Adrenal gland (tissue), 12 donors: Measurements from ENCODE around the gene ACOX3. TPM values are rescaled to one million over a fixed set of nuclear protein-coding genes. Genes with fewer than 3 reads are reported as not detected.

ENCODE experiments used
- DNase-seq, 7 donors: peaks; one replicate each; pipeline ENCODE4 v3.0.0-alpha.2; 2019 to 2020
- H3K27ac ChIP-seq, 5 donors: fragments of 200-600 bp; sonication (generic) in 4 of 5; 1 replicate in 3 of 5; 2 replicates in 2 of 5; pipeline versions ENCODE4 v1.5.1 to v1.8.0; 2016 to 2020; ENCODE audit warnings: mild to moderate bottlenecking in 1 of 5
- H3K27me3 ChIP-seq: fragments of 200-600 bp; 2 replicates; pipeline ENCODE4 v1.8.0; 2021
- H3K36me3 ChIP-seq, 2 donors: fragments of 200-600 bp; replicated peaks in 1 of 2; 1 replicate in 1 of 2; 2 replicates in 1 of 2; pipeline versions ENCODE4 v1.5.1 to v1.8.0; 2018 to 2022
- H3K4me1 ChIP-seq, 2 donors: fragments of 200-600 bp; replicated peaks in 1 of 2; 1 replicate in 1 of 2; 2 replicates in 1 of 2; pipeline versions ENCODE4 v1.5.1 to v1.8.0; 2018 to 2021
- H3K4me3 ChIP-seq, 4 donors: fragments of 200-600 bp; sonication (generic) in 3 of 4; one replicate each; pipeline ENCODE4 v1.5.1; 2016 to 2018
- H3K9me3 ChIP-seq, 3 donors: fragments of 200-600 bp; sonication (generic) in 1 of 3; replicated peaks in 1 of 3; 1 replicate in 2 of 3; 2 replicates in 1 of 3; pipeline versions ENCODE4 v1.5.1 to v1.8.0; 2016 to 2021
- POLR2A ChIP-seq, 2 donors: fragments of 450-650 bp; IDR thresholded peaks; one replicate each; pipeline ENCODE4 v1.6.1; 2017; ENCODE audit warnings: antibody characterized with exemption in 2 of 2, mild to moderate bottlenecking in 2 of 2, moderate library complexity in 1 of 2
- WGBS, 4 donors: extraction: QIAGEN DNeasy Blood & Tissue Kit in 2 of 4; methylation state at CpG; one replicate each; pipeline versions ENCODE4 v1.1.5 to v1.1.7; 2013 to 2017; 5-methylcytosine and 5-hydroxymethylcytosine counted together
- intact Hi-C, 2 donors: fragments of 100-400 bp; cut with DNase I; formaldehyde crosslinking; loops; one replicate each; pipeline versions ENCODE4 v1.14.1 to v1.15.0; 2022 to 2023
- polyA plus RNA-seq, 3 donors: library from polyadenylated mRNA; stranded (reverse); fragments of 200-250 nt in 2 of 3; fragments of 350-450 nt in 1 of 3; fragmentation: Illumina TruSeq in 1 of 3; extraction: RNeasy Lipid Tissue Mini Kit (QIAGEN cat#74804) in 1 of 3; gene quantifications; one replicate each; pipeline ENCODE4 v1.2.3, GENCODE V29; 2013 to 2014
- total RNA-seq, 9 donors: library from RNA; depleted of rRNA in 4 of 9; stranded (reverse); fragments of >200 nt in 4 of 9; fragments of 120-200 nt in 1 of 9; fragmentation: NEBNext Ultra II Directional in 1 of 9; extraction: Animal tissue kit (Norgen Biotek cat#: 25700) in 1 of 9; gene quantifications; one replicate each; pipeline versions ENCODE4 v1.1.0 to v1.2.4, GENCODE V29; 2013 to 2023
- TF ChIP-seq, protein P1 (sequence below), 6 experiments: fragments of 450-650 bp in 4 of 6; fragments of 200-600 bp in 2 of 6; sonication (generic) in 1 of 6; IDR thresholded peaks; 1 replicate in 5 of 6; 2 replicates in 1 of 6; pipeline versions ENCODE4 v1.5.1 to v1.8.0; 2016 to 2021; ENCODE audit warnings: antibody characterized with exemption in 6 of 6, mild to moderate bottlenecking in 2 of 6, moderate library complexity in 1 of 6
- donor health status: healthy with polysubstance abuse.
- donor health status: Bipolar disorder and iron deficiency.
- donor health status: DM: yes; HTN: yes; CAD: no.
- donor health status: DM: no; HTN: no; CAD: no.
- donor health status: DM: no; HTN: no; CAD: no.
- donor health status: DM: yes; HTN: yes; CAD: no.

The ACOX3 gene
- total and polyA plus RNA-seq, 12 donors = 10.4 to 44.2 (median 26.3) TPM

DNA sequence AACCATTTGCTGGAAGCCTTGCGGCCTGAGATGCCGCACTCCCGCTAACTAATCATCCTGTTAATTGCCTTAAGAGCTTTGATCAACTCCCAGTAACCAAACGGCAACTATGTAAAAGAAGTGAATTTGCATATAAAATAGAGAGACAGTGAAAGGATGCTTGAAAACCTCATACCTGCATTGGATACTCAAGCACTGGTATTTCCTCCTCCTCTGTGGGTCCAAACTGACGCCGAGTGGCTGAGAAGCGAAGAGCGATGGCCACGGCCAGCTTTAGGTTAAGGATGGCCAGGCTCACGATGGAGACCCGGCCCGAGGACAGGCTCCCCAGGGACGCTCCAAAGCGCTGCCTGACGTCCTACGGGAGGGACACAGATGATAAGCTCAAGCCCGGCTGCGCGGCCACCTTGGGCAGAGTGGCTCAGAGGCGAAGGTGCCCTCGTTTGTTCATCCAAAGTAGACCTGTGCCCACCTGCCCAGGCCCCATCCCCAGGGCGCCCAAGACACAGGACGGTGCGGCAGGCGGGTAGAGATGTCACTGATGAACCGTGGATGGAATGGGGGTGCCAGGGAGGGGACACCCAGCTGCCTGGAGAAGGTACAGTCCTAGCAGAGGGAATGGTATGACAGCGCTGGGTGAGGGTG lies 43.6 kb downstream of the ACOX3 start:
- peaks cover 16 to 28% of the 10 kb centered on the region in 2 donors for H3K4me1 ChIP-seq
- H3K27ac ChIP-seq = no peak overlapping the region
- DNase-seq = no peak
- H3K27me3 ChIP-seq = no peaks in the 10 kb centered on the region
- intact Hi-C loops = no loop called here
- WGBS, 4 donors = 93 to 97% (median 96%) methylated on average over 16 to 27 of the region's 27 CpGs
- peaks cover 0 to 11% of the 10 kb centered on the region in 2 donors for H3K36me3 ChIP-seq
- TF ChIP-seq, protein P1, sequence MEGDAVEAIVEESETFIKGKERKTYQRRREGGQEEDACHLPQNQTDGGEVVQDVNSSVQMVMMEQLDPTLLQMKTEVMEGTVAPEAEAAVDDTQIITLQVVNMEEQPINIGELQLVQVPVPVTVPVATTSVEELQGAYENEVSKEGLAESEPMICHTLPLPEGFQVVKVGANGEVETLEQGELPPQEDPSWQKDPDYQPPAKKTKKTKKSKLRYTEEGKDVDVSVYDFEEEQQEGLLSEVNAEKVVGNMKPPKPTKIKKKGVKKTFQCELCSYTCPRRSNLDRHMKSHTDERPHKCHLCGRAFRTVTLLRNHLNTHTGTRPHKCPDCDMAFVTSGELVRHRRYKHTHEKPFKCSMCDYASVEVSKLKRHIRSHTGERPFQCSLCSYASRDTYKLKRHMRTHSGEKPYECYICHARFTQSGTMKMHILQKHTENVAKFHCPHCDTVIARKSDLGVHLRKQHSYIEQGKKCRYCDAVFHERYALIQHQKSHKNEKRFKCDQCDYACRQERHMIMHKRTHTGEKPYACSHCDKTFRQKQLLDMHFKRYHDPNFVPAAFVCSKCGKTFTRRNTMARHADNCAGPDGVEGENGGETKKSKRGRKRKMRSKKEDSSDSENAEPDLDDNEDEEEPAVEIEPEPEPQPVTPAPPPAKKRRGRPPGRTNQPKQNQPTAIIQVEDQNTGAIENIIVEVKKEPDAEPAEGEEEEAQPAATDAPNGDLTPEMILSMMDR (IDR thresholded peaks at IDR 0.05) = no peak
- TF ChIP-seq POLR2A (IDR thresholded peaks at IDR 0.05) = no peak
- no peaks in the 10 kb centered on the region for H3K9me3 ChIP-seq
- no peak overlapping the region for H3K4me3 ChIP-seq

GRCh38 chr4:8395504-8396296 lies 44.8 kb downstream of the ACOX3 start:
- Histone ChIP-seq H3K4me3 (no peak overlapping the region), H3K9me3 (no peaks in the 10 kb centered on the region), H3K4me1 (peaks cover 16 to 33% of the 10 kb centered on the region in 2 donors), H3K36me3 (peaks cover 0 to 11% of the 10 kb centered on the region in 2 donors), H3K27me3 (no peaks in the 10 kb centered on the region), H3K27ac (no peak overlapping the region)
- DNase-seq = no peak
- no peak for TF ChIP-seq POLR2A (IDR thresholded peaks at IDR 0.05)
- TF ChIP-seq, protein P1 (IDR thresholded peaks at IDR 0.05) = no peak
- intact Hi-C loops = no loop called here
- 92 to 97% (median 97%) methylated on average over 10 to 12 of the region's 12 CpGs for WGBS, 4 donors

- peak in 2 of 7 donors; percentile 11 to 30 for DNase-seq
- Histone ChIP-seq H3K36me3 (peaks cover 0 to 11% of the 10 kb centered on the region in 2 donors), H3K27me3 (no peaks in the 10 kb centered on the region), H3K4me3 (no peak overlapping the region), H3K4me1 (peaks cover 16 to 33% of the 10 kb centered on the region in 2 donors), H3K9me3 (no peaks in the 10 kb centered on the region), H3K27ac (peak overlapping the region in 3 of 5 donors; percentile 74 to 86 (median 77))
- WGBS, 4 donors = 58 to 85% (median 79%) methylated on average over 7 to 12 of the region's 12 CpGs
- no peak for TF ChIP-seq POLR2A (IDR thresholded peaks at IDR 0.05)
- TF ChIP-seq, protein P1 (IDR thresholded peaks at IDR 0.05) = no peak
- intact Hi-C loops = no loop called here
Measured at GRCh38 chr4:8394806-8395205, 45.7 kb downstream of the ACOX3 start.

- H3K27ac ChIP-seq = peak overlapping the region; percentile 31 to 86 (median 74)
- peak overlapping the region in 1 of 4 donors; percentile 4 for H3K4me3 ChIP-seq
- H3K27me3 ChIP-seq = no peaks in the 10 kb centered on the region
- WGBS, 4 donors = 25 to 41% (median 29%) methylated on average over 7 to 19 of the region's 19 CpGs
- H3K36me3 ChIP-seq = peaks cover 0 to 13% of the 10 kb centered on the region in 2 donors
- TF ChIP-seq POLR2A (IDR thresholded peaks at IDR 0.05) = peak in 1 of 2 donors; percentile 43
- TF ChIP-seq, protein P1 (IDR thresholded peaks at IDR 0.05) = no peak
- H3K9me3 ChIP-seq = no peaks in the 10 kb centered on the region
- H3K4me1 ChIP-seq = peaks cover 16 to 33% of the 10 kb centered on the region in 2 donors
- intact Hi-C loops = no loop called here
- DNase-seq = peak; percentile 70 to 93 (median 83)
Measured at GRCh38 chr4:8394061-8394519, 46.4 kb downstream of the ACOX3 start.
